Fibroblast of skin of scalp (primary cell): ENCODE data around the gene KRTAP2-2. TPM values are rescaled to one million over a fixed set of nuclear protein-coding genes. Genes with fewer than 3 reads are reported as not detected.
"Not testable (repeated sequence)": the region's sequence is repeated elsewhere in the genome, so short reads cannot be mapped to it uniquely, and the experiment has no call there.

ENCODE experiments used
- DNase-seq: peaks from one replicate; pipeline ENCODE4 v3.0.0-alpha.2; 2013
- polyA plus RNA-seq, 2 experiments: library from polyadenylated mRNA; unstranded; fragments of 120-200 nt; gene quantifications; one replicate each; pipeline ENCODE4 v1.2.1, GENCODE V29; 2013; ENCODE audit not compliant: insufficient read length in 2 of 2

The KRTAP2-2 gene, protein sequence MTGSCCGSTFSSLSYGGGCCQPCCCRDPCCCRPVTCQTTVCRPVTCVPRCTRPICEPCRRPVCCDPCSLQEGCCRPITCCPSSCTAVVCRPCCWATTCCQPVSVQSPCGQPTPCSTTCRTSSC
- 0.34 TPM for polyA plus RNA-seq (2013, experiment 1 of 2; ENCODE audit: insufficient read length)
- 0.33 TPM for polyA plus RNA-seq (2013, experiment 2 of 2; ENCODE audit: insufficient read length)

DNA sequence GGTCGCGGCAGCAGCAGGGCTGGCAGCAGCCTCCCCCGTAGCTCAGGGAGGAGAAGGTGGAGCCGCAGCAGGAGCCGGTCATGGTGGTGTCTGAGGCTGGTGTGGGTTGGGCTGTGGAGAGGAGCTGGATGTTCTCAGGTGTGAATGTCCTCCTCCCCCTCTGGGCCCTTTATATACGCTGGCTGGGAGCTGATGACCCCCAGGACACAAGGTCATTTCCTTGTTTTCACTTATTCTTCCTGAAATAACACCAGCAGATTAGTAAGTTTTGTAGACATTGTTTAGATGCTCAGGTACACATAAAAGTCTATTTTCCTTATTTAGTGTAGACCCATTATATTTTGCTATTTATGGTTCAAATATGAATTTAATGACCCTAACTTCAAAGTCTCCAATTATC is at the start of gene KRTAP2-2:
KRTAP2-2 (minus strand) TSS at position 101 of the 400 bp plus-strand sequence; CDS start at position 82, 19 bp downstream.
- not testable (repeated sequence) for DNase-seq

DNA sequence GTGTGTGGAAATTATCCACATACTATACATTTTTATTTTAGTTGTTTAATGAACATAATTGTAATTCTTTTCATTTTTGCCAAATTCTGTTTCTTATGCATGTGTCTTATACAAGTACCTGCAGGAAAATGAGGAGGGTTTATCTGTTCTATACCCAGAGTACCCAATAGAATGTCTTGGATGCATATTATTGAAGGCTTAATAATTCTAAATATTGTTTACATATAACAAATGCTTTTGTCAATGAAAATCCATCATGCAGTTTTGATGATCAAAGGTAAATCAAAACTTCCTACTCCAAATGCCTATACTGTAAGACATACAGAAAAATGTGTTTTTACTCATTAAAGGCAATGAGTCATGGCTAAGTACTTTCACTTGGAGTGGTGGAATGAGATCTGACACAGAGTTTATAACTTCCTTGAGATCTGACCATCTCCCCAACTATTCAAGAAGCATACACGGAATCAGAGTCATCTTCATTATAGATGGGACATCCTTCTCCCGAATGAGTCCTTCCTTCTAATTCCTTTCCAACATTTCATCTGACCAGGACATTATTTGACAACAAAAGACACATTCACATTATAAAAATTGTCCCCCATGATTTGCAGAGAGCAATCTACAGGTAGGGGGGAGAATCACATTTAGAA is 49.5 kb upstream of the KRTAP2-2 start:
- DNase-seq, result peak; percentile 84

DNA sequence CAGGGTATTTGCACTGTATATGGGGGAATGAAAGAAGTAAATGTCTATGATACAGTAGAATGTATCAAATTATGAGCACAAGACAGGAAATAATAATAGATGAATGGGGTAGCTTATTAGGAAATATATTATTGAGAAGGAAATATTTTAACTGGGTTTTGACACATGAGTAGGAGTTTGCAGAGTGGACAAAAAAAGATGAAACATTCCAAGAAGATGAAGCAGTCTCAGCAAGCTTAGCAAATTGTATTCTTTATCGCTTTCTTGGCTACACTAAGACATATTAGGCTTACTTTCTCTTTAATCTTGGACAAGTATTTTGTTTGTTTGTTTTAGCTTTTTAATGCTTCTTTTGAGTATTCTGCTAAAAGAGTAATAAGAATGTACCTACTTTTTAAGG is 48.9 kb upstream of the KRTAP2-2 start:
- DNase-seq, result no peak

DNA sequence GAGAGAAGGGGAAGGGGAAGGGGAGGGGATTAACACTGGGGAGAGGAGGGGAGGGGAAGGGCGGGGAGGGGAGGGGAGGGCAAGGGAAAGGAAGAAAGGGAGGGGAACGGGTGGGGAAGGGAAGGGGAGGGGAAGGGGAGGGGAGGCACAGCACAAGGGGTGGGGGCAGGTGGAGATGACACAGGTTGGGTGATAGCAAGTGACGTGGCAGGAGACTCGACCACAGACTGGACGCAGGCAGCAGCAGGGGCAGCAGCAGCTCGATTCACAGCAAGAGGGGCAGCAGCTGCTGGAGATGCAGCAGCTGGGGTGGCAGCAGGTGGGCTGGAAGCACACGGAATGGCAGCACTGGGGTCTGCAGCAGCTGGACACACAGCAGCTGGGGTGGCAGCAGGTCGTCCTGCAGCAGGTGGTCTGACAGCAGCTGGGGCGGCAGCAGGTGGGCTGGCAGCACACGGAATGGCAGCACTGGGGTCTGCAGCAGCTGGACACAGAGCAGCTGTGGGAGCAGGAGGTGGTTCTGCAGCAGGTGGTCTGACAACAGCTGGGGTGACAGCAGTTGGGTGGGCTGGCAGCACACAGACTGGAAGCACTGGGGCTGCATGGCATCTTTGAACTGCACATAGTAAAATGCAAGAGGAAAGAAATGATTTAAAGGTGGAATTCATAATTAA is 46.7 kb upstream of the KRTAP2-2 start, which contains the start of gene KRTAP4-16:
KRTAP4-16 (minus strand) TSS at position 624 of the 674 bp plus-strand sequence; CDS start at position 624, 0 bp downstream.
- DNase-seq, result no peak

DNA sequence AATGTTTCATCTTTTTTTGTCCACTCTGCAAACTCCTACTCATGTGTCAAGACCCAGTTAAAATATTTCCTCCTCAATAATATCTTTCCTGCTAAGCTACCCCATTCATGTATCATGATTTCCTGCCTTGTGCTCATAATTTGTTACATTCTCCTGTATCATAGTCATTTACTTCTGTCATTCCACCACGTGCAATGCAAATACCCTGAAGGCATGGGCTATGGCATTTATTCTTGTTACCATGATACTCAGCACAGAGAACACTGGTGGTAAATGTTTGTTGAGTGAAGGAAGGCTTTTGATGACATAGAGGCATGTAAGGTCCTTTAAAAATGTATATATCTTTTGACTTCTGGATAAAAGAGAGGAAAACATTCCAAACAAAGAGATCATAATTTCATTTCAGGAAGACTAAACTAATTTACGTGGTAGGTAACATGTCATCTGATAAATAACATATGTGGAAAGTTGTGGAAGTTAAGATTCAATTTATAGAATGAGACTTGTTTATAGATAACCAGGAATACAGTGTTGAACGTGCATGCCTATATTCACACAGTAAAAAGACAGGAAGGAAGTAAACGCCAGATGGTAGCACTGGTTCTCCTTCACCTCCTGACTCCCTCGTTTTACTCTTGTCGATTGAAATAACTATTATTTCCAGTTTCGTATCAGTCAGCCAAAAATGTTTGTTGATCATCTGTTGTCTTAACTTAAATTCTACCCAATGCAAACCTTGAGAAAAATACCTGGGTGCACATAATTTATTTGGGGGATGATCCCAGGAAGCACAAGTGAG is 44.9 kb upstream of the KRTAP2-2 start:
- peak; percentile 91 for DNase-seq

DNA sequence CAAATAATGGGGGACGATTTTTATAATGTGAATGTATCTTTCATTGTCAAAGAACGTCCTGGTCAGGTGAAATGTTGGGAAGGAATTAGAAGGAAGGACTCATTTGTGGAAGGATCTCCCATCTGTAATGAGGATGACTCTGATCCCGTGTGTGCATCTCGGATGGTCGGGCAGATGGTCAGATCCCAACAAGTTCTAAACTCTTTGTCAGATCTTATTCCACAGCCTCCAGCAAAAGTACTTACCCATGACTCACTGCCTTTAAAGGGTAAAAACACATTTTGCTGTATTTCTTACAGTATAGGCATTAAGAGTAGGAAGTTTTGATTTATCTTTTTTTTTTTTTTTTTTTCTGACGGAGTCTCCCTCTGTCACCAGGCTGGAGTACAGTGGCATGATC is 43.5 kb upstream of the KRTAP2-2 start:
- peak; percentile 70 for DNase-seq

DNA sequence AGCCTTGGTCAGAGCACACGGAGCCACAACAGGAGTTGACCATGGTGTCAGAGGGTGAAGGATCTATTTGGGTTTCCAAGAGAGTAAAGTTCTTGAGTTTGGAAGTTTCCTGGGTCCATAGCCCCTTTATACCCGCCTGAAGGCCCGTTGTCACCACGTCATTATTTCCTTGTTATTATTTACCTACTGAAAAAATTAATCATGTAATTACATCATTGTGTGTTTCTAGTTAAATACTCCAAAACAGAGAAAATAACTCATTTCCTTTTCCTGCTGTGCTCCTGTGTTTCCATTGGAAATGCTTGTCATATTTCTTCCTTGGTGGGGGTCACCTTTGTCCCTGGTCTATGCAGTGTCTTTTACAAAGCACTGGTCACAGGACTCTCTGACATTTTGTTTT is 43.0 kb upstream of the KRTAP2-2 start, which contains the start of gene KRTAP4-8:
KRTAP4-8 (minus strand) TSS at position 101 of the 400 bp plus-strand sequence; CDS start at position 43, 58 bp downstream.
- no peak for DNase-seq

DNA sequence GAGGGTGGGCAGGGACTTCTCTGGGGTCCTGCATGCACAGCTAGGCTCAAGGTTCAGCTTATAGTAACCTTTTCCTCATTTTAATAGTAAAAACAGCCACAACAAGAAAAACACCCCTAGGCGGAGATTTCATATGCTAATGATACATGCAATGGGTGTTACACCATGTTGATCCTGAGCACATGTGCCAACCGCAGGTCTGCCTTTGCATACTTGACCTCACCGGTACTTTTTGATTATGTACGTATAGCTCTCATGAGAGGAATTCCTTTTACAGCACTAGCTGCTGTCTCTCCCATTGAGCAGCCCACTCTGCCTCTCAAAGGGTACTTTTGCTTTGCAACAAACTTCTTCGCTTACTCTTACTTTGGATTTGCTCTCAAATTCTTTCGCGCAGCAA is 41.0 kb upstream of the KRTAP2-2 start:
- no peak for DNase-seq

DNA sequence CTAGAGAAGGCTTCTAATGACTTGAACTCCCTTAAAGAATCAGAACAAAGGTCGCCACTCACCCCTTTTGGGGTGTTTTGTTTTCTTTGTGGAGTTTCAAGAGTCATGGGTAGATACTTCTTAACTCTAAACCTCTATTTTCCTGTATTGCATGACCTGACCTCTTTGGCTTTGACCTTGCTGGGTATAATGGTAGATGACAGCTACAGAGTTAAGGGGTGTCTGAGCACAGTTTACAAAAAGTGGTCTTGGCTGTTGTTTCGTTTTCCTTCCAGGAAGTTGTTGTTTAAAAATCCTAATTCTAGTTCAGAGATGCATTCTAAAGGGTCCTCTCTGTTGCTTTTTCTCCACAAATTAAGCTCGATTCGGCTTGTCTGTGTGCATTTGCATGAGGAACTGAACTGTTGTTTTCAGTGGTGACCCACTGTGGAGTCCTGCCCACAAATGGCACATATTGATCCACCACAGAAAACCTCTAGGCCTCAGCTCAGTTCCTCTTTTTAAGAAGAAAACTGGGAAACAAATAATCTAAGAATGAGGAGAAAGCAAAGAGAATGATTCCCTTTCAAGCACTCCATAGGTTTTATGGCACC is 33.8 kb upstream of the KRTAP2-2 start:
- DNase-seq, result not testable (repeated sequence)

DNA sequence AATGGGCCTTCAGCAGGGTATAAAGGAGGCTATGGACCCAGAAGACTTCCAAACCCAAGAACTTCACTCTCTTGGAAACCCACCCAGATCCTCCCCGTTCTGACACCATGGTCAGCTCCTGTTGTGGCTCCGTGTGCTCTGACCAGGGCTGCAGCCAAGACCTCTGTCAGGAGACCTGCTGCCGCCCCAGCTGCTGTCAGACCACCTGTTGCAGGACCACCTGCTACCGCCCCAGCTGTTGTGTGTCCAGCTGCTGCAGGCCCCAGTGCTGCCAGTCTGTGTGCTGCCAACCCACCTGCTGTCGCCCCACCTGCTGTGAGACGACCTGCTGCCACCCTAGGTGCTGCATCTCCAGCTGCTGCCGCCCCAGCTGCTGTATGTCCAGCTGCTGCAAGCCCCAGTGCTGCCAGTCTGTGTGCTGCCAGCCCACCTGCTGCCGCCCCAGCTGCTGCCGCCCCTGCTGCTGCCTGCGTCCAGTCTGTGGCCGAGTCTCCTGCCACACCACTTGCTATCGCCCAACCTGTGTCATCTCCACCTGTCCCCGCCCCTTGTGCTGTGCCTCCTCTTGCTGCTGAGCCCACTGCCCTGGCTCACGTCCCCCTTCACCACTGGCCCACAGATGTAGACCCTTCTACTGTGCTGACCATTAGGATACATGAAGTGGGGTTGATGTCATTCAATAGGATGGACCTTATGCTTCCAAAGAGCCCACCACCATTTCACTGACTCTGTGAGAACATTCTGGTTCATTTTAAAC is 29.2 kb upstream of the KRTAP2-2 start, which contains the start of gene KRTAP4-7:
KRTAP4-7 (plus strand) TSS at position 51 of the 757 bp plus-strand sequence; CDS start at position 108, 57 bp downstream.
- DNase-seq, result not testable (repeated sequence)

DNA sequence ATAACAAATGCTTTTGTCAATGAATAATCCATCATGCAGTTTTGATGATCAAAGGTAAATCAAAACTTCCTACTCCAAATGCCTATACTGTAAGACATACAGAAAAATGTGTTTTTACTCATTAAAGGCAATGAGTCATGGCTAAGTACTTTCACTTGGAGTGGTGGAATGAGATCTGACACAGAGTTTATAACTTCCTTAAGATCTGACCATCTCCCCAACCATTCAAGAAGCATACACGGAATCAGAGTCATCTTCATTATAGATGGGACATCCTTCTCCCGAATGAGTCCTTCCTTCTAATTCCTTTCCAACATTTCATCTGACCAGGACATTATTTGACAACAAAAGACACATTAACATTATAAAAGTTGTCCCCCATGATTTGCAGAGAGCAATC is 28.4 kb upstream of the KRTAP2-2 start:
- DNase-seq, result peak; percentile 78

DNA sequence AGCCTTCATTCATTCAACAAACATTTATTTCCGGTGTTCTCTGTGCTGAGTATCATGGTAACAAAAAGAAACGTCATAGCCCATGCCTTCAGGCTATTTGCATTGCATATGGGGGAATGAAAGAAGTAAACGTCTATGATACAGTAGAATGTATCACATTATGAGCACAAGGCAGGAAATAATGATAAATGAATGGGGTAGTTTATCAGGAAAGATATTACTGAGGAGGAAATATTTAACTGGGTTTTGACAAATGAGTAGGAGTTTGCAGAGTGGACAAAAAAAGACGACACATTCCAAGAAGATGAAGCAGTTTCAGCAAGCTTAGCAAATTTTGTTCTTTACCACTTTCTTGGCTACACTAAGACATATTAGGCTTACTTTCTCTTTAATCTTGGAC is 27.6 kb upstream of the KRTAP2-2 start:
- DNase-seq, result no peak

DNA sequence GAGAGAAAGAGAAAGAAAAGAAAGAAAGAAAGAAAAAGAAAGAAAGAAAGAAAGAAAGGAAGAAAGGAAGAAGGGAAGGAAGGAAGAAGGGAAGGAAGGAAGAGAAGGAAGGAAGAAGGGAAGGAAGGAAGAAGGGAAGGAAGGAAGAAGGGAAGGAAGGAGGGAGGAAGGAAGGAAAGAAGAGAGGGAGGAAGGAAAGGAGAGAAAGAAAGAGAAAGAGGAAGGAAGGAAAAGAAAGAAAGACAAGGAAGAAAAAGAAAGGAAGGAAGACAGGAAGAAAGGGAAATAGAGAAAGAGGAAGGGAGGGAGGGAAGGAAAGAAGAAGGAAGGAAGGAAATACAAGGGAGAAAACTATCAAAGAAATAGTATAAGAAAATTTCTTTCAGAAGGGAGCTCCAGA is 21.8 kb upstream of the KRTAP2-2 start:
- no peak for DNase-seq

DNA sequence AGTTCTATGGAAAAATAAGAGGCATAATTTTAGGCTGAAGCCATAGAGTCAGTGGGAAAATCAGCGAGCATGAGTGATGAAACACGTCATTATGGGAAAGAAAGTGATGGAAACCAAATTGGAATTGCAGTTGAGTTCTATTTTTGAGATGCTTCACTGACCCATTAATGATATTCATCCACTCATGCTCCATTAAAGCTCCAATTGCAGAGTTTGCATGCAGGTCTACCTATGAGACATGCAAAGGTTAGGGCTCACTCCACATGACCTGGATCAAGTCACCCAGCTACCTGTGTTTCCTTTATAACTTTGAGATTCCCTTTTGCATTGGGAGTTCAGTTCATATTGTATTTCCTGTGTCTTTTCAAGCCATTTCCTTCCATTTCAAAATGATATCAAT is 18.6 kb upstream of the KRTAP2-2 start:
- no peak for DNase-seq

DNA sequence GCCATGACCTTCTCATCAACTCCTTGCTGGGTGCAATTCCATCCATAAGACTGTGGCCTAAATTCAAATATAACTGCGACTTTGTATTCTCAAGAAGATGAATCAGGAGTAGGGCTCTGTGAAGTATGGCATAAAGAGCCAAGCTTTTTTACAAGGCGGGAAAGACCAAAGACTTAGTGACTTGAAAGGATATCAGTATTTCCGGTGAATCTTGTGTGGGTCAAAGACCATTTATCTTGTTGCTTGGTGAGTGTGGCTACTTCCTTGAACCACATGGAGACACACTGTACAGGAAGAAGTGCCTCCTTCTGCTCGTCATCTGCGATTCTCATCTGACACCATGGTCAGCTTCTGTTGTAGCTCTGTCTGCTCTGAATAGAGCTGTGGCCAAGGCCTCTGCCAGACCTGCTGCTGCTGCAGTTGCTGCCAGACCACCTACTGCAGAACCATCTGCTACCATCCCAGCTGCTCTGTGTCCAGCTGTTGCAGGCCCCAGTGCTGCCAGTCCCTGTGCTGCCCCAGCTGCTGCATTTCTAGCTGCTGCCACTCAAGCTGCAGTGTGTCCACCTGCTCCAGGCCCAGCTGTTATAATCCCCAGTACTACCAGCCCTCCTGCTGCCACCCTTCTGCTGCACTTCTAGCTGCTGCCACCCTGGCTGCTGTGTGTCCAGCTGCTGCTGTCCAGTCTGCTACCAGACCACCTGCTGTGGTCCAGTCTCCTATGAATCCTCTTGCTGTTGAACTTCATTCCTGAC is 16.8 kb upstream of the KRTAP2-2 start:
- DNase-seq, result no peak

DNA sequence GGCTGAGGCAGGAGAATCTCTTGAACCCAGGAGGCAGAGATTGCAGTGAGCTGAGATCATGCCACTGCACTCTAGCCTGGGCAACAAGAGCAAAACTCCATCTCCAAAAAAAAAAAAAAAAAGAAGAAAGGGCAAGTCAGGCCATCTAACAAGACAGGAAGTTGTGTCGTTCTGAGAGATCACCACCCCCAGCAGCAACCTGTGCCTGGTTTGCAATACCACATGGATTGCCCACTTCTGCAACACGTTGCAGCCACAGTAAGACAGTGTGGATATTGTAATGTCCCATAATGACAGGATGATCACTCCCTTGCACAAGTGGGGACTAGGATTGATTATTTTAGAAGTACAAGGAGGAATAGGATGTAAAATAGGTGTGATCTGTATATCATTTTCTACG is 14.0 kb upstream of the KRTAP2-2 start:
- DNase-seq, result no peak

DNA sequence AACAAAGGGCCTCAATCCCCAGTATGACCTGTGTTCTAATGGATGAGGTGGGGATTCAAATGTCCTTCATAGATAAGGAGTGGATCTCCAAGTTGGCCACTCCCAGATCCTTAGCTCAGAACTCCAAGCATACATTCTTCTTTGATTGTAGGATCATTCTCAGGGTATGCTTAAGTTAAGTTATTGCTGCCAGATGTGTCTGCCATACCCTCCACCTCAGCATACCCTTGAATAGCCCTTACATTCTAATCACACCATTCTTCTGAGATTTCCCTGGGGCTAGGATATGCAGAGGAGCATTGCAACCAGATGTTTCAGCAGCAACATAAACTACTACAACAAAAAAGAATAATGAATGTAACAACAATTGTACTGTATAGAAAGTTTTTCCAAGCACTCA is 12.3 kb upstream of the KRTAP2-2 start:
- DNase-seq, result peak; percentile 74

DNA sequence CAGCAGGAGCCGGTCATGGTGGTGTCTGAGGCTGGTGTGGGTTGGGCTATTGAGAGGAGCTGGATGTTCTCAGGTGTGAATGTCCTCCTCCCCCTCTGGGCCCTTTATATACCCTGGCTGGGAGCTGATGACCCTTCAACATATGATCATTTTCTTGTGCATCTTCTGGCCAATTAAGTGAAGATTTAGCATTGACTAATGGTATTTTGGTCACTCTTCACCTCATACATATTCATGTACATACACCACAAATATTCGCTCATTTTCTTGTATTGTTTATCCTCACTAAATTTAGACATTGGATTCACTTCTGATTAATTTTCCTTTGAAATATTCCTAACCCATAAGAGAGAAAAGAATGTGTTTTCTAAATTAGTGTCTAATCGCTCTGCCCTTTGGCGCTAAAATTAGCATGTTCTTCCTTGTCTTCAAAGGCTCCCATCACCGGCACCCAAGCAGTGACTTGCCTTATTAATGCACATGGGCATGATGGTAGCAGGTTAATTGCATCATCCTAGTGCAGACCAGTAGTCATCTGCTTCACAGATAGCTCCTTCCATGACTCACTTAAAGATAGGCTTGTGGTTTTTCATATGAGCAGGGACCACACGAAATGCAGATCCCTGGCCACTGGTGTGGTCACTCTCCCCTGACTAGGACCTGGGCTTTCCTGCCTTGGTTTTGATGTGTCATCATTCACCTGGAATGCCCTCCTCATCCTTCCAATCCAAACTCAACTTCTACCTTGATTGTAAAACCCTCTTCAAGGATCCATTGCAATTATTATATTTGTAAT is 11.0 kb upstream of the KRTAP2-2 start, which contains the start of gene KRTAP2-4:
KRTAP2-4 (minus strand) TSS at position 51 of the 796 bp plus-strand sequence; CDS start at position 17, 34 bp downstream.
- peak; percentile 86 for DNase-seq

DNA sequence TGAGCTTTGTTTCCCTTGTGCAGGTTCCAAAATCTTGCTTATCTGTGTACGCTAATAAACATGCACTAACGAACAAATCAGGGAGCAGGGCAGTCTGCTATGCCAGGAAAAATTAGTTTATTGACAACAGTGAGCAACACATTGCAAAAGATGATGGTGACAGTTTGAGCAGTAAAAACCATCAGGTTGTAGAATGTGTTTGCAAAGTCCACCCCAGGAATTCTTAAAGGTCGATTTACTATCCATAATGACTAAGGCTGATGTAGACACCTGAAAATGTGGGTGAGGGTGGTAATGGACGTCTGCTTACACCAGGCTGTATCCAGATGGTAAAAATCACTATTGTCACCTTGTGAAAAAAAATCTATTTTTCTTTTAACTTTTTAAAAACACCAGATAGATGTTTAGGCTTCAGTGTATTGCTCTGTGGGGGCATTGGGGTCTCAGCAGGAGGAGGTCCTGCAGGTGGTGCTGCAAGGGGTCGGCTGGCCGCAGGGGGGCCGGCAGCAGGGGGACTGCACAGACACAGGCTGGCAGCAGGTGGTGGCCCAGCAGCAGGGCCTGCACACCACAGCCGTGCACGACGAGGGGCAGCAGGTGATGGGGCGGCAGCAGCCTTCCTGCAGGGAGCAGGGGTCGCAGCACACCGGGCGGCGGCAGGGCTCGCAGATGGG is 10.1 kb upstream of the KRTAP2-2 start:
- not testable (repeated sequence) for DNase-seq
